NB4 (cell line): ENCODE results near the gene HSD17B12.
A peak's percentile ranks its signal among the peaks of the same experiment; 100 is the strongest.

Source experiments
- DNase-seq: peaks from one replicate; pipeline ENCODE4 v3.0.0; 2010; ENCODE audit warnings: low read depth
- H3K4me3 ChIP-seq: one replicate; pipeline ENCODE4 v1.5.1; 2011; ENCODE audit warnings: mild to moderate bottlenecking, low read depth, low read length, moderate library complexity
- CTCF ChIP-seq: IDR thresholded peaks from one replicate; pipeline ENCODE4 v1.5.1; 2012; ENCODE audit warnings: low read depth, low read length
- MAX ChIP-seq: IDR thresholded peaks from 2 replicates; pipeline ENCODE4 v1.6.1; 2011; ENCODE audit warnings: low read depth, low read length
- MYC ChIP-seq: IDR thresholded peaks from 2 replicates; pipeline ENCODE4 v1.6.1; 2011; ENCODE audit warnings: low read depth, low read length
- POLR2A ChIP-seq: IDR thresholded peaks from 2 replicates; pipeline ENCODE4 v1.6.1; 2011; ENCODE audit warnings: mild to moderate bottlenecking; ENCODE audit not compliant: insufficient read length; ENCODE audit errors: extremely low read depth

Gene HSD17B12

GRCh38 chr11:43687120-43687791, 6.7 kb downstream of the HSD17B12 start:
- no peak overlapping the region for H3K4me3 ChIP-seq
- TF ChIP-seq MAX: no peak
- no peak for TF ChIP-seq POLR2A
- TF ChIP-seq MYC: no peak
- TF ChIP-seq CTCF: no peak
- no peak for DNase-seq

- TF ChIP-seq CTCF: no peak
- no peak for TF ChIP-seq MAX
- no peak for TF ChIP-seq POLR2A
- no peak for TF ChIP-seq MYC
- no peak overlapping the region for H3K4me3 ChIP-seq
- no peak for DNase-seq
Measured at GRCh38 chr11:43688394-43688793, 7.9 kb downstream of the HSD17B12 start.

- no peak for DNase-seq
- no peak for TF ChIP-seq CTCF
- TF ChIP-seq POLR2A: no peak
- H3K4me3 ChIP-seq: no peak overlapping the region
Measured at GRCh38 chr11:43689167-43689566, 8.6 kb downstream of the HSD17B12 start.

GRCh38 chr11:43690929-43691725, 10.6 kb downstream of the HSD17B12 start:
- no peak overlapping the region for H3K4me3 ChIP-seq
- DNase-seq: peak; percentile 41

GRCh38 chr11:43691806-43692205, 11.3 kb downstream of the HSD17B12 start:
- TF ChIP-seq POLR2A: no peak
- H3K4me3 ChIP-seq: no peak overlapping the region
- no peak for DNase-seq

More at GRCh38 chr11:43690929-43691725, 10.6 kb downstream of the HSD17B12 start:
- no peak for TF ChIP-seq MAX
- no peak for TF ChIP-seq MYC
- no peak for TF ChIP-seq CTCF

- DNase-seq: no peak
- no peak for TF ChIP-seq CTCF
- H3K4me3 ChIP-seq: no peak overlapping the region
Measured at GRCh38 chr11:43693069-43693468, 12.5 kb downstream of the HSD17B12 start.
